ENCODE measurements around the gene GJB1.

The GJB1 gene

GRCh38 chrX:71215338-71215912 is 7.6 kb upstream of the GJB1 start:
- DNase-seq (ENCODE audit: low read depth), result no peak

- DNase-seq (ENCODE audit: low read depth), result no peak
Measured at GRCh38 chrX:71216485-71216884, 6.5 kb upstream of the GJB1 start.

- DNase-seq (ENCODE audit: low read depth), result no peak
Measured at GRCh38 chrX:71217298-71217697, 5.7 kb upstream of the GJB1 start.

GRCh38 chrX:71221145-71221544 is 1.9 kb upstream of the GJB1 start:
- no peak for DNase-seq (ENCODE audit: low read depth)

- no peak for DNase-seq (ENCODE audit: low read depth)
Measured at GRCh38 chrX:71224098-71224708, 1.2 kb downstream of the GJB1 start.

GRCh38 chrX:71225009-71225408 is 2.0 kb downstream of the GJB1 start:
- DNase-seq (ENCODE audit: low read depth), result no peak

GRCh38 chrX:71225676-71226075 is 2.7 kb downstream of the GJB1 start:
- DNase-seq (ENCODE audit: low read depth), result no peak

- DNase-seq (ENCODE audit: low read depth), result no peak
Measured at GRCh38 chrX:71227370-71228062, 4.5 kb downstream of the GJB1 start.

GRCh38 chrX:71228063-71228642 is 5.1 kb downstream of the GJB1 start:
- DNase-seq (ENCODE audit: low read depth), result no peak

- no peak for DNase-seq (ENCODE audit: low read depth)
Measured at GRCh38 chrX:71235482-71235881, 12.5 kb downstream of the GJB1 start.

- no peak for DNase-seq (ENCODE audit: low read depth)
Measured at GRCh38 chrX:71236836-71237235, 13.8 kb downstream of the GJB1 start.

GRCh38 chrX:71239781-71240180 is 16.8 kb downstream of the GJB1 start:
- no peak for DNase-seq (ENCODE audit: low read depth)

- DNase-seq (ENCODE audit: low read depth), result no peak
Measured at GRCh38 chrX:71241301-71241700, 18.3 kb downstream of the GJB1 start.

- no peak for DNase-seq (ENCODE audit: low read depth)
Measured at GRCh38 chrX:71244359-71245128, 21.5 kb downstream of the GJB1 start.

- no peak for DNase-seq (ENCODE audit: low read depth)
Measured at GRCh38 chrX:71245159-71245558, 22.1 kb downstream of the GJB1 start.

GRCh38 chrX:71250841-71251240 is 27.8 kb downstream of the GJB1 start:
- no peak for DNase-seq (ENCODE audit: low read depth)

GRCh38 chrX:71251466-71251973 is 28.5 kb downstream of the GJB1 start:
- no peak for DNase-seq (ENCODE audit: low read depth)

- no peak for DNase-seq (ENCODE audit: low read depth)
Measured at GRCh38 chrX:71252221-71252620, 29.2 kb downstream of the GJB1 start.

GRCh38 chrX:71253253-71254091 is 30.4 kb downstream of the GJB1 start:
- no peak for DNase-seq (ENCODE audit: low read depth)

GRCh38 chrX:71254092-71254963 is 31.3 kb downstream of the GJB1 start, which contains the start of gene ZMYM3:
Gene ZMYM3 (minus strand): TSS chrX:71254140. CDS start chrX:71253255, 885 bp downstream.
- peak; percentile 63 for DNase-seq (ENCODE audit: low read depth)
